HUES6 (cell line): ENCODE results near the gene C19orf33.
"Not testable (repeated sequence)": the region's sequence is repeated elsewhere in the genome, so short reads cannot be mapped to it uniquely, and the experiment has no call there.

Source experiments
- H3K27ac ChIP-seq: 2 replicates; pipeline ENCODE4 v1.7.0; 2013; ENCODE audit warnings: low read depth, mild to moderate bottlenecking, low read length, inconsistent platforms
- H3K27me3 ChIP-seq: 2 replicates; pipeline ENCODE4 v1.6.1; 2013; ENCODE audit warnings: low read length; ENCODE audit not compliant: control insufficient read depth, insufficient read depth
- H3K36me3 ChIP-seq: 2 replicates; pipeline ENCODE4 v1.6.1; 2013; ENCODE audit warnings: low read length; ENCODE audit not compliant: control insufficient read depth, insufficient read depth
- H3K4me1 ChIP-seq: 2 replicates; pipeline ENCODE4 v1.6.1; 2013; ENCODE audit warnings: low read length; ENCODE audit not compliant: control insufficient read depth, insufficient read depth
- H3K4me3 ChIP-seq: 2 replicates; pipeline ENCODE4 v1.5.1; 2013; ENCODE audit warnings: low read depth, low read length
- H3K9ac ChIP-seq: one replicate; pipeline ENCODE4 v1.6.1; 2013; ENCODE audit warnings: mild to moderate bottlenecking, low read length
- H3K9me3 ChIP-seq: 2 replicates; pipeline ENCODE4 v1.6.1; 2013; ENCODE audit warnings: low read depth, low read length; ENCODE audit not compliant: control insufficient read depth, insufficient read depth

C19orf33 gene

DNA sequence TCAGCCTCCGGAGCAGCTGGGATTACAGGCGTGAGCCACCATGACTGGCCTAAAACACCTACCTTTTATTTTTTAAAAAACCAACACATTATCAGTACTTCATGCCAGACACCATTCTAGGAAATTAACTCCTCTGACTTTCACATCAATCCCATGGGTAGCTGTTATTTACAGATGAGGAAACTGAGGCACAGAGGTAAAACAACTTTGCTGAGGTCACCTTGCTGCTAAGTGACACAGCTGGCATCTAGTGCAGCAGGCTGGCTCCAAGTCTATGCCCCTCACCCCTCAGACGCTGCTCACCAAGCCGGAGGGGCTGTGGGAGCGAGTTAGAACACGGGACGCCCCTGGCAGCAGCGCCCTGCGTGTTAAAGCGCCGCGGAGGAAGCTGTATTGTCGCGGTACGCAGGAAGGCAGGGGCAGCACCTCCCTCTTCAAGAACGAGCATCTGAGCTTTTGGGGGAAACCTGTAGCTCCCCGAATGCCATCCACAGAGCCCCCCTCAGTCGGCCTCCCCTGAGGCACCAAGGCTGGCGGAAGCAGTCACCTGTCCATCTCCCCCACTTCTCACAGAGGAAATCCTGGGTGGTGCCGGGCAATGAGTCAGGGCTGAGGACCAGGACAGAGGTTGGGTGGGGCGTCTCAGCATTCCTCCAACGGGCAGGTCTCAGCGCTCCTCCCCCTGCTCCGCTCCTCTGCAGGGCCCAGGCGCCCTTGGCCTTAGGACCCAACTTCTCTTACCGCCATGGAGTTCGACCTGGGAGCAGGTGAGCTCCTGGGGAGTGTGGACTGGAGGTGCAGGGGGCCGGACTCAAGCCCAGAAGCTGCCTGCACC lies at the start of gene C19orf33:
Gene C19orf33 (plus strand): TSS at position 735 of the 835 bp plus-strand sequence. CDS start 11 bp downstream, at position 746.
- peak within 1 kb of the TSS; percentile 48; the same call in 1 of the 2 replicates for H3K27ac ChIP-seq
- no peaks in the 10 kb centered on the region for H3K9me3 ChIP-seq
- peak within 1 kb of the TSS; percentile 42 for H3K9ac ChIP-seq
- H3K4me1 ChIP-seq: peaks cover 26% of the 10 kb centered on the region
- no peaks in the 10 kb centered on the region for H3K27me3 ChIP-seq
- H3K36me3 ChIP-seq: peaks cover 21% of the 10 kb centered on the region
- H3K4me3 ChIP-seq: peak within 1 kb of the TSS; percentile 55

DNA sequence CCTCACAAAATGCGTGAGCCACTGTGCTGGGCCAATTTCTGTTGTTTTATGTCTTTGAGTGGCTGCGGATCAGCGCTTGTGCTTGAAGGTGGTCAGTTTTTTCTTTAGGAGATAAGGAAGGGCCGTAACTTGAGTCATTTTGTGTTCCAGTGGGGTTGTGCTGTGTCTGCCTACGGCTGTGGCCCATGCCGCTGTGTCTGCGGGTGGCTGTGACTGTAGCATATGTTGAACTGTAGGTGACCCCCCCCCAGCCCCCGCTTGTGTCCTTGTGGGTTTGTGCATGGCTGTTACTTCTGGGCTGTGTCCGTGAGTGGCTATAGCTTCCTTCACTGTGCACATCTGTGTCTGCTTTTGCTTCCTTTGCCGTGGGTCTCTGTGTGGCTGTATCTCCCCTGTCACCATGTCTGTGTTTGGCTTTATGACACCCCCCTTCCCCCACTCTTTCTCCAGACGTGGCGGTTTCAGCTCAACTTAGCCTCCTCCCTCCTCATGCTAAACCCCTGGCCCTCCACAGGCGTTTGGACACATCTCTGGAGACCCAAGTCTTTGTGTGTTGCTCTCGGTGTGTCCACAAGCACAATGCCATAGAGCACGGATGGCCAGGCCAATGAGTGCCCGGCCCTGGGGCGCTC lies 48.6 kb upstream of the C19orf33 start:
- no peaks in the 10 kb centered on the region for H3K9me3 ChIP-seq
- H3K4me3 ChIP-seq: peak overlapping the region; percentile 55
- peak overlapping the region; percentile 22 for H3K9ac ChIP-seq
- no peaks in the 10 kb centered on the region for H3K36me3 ChIP-seq
- H3K4me1 ChIP-seq: peaks cover 39% of the 10 kb centered on the region
- no peak overlapping the region for H3K27ac ChIP-seq
- peaks cover 5% of the 10 kb centered on the region; the same call in 1 of the 2 replicates for H3K27me3 ChIP-seq

DNA sequence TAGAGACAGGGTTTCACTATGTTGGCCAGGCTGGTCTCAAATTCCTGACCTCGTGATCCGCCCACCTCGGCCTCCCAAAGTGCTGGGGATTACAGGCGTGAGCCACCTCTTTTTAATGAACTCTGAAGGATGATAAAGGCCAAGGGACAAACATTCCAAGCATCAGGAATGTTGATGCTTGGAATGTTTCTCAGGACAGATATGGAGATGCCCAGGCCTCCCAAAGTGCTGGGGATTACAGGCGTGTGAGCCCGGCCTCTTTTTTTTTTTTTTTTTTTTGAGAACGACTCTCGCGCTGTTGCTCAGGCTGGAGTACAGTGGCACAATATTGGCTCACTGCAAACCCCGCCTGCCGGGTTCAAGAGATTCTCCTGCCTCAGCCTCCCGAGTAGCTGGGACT lies 42.1 kb upstream of the C19orf33 start:
- H3K9me3 ChIP-seq, H3K36me3 ChIP-seq, H3K4me3 ChIP-seq, H3K27ac ChIP-seq, H3K27me3 ChIP-seq, H3K9ac ChIP-seq: not testable (repeated sequence)
- H3K4me1 ChIP-seq: peaks cover 28% of the 10 kb centered on the region

DNA sequence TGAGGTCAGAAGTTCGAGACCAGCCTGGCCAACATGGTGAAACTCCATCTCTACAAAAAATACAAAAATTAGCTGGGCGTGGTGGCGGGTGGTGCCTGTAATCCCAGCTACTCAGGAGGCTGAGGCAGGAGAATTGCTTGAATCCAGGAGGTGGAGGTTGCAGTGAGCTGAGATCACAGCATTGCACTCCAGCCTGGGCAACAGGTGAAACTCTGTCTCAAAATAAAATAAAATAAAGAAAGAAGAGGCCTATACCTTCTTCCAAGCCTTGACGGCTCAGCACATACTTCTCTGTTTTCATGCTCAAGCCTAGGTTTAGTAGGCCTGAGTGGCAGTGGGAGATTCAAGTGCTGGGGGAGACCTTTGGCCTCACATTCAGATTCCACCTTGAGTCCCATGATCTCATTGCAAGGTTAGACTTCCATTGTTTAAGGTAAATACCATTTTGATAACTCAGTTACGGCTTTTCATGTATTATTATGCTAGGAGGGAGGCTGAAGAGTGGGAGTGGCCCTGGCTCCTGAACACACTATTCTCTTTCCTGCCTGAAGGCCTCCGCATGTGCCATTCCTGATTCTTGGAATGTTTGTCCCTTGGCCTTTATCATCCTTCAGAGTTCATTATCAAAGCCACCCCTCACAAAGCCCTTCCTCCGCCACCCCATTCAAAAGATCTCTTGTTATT lies 41.3 kb upstream of the C19orf33 start:
- no peaks in the 10 kb centered on the region for H3K9me3 ChIP-seq
- no peak overlapping the region for H3K4me3 ChIP-seq
- H3K4me1 ChIP-seq: peaks cover 35% of the 10 kb centered on the region
- no peak overlapping the region for H3K27ac ChIP-seq
- H3K9ac ChIP-seq: peak overlapping the region; percentile 38
- H3K36me3 ChIP-seq: no peaks in the 10 kb centered on the region
- H3K27me3 ChIP-seq: no peaks in the 10 kb centered on the region

DNA sequence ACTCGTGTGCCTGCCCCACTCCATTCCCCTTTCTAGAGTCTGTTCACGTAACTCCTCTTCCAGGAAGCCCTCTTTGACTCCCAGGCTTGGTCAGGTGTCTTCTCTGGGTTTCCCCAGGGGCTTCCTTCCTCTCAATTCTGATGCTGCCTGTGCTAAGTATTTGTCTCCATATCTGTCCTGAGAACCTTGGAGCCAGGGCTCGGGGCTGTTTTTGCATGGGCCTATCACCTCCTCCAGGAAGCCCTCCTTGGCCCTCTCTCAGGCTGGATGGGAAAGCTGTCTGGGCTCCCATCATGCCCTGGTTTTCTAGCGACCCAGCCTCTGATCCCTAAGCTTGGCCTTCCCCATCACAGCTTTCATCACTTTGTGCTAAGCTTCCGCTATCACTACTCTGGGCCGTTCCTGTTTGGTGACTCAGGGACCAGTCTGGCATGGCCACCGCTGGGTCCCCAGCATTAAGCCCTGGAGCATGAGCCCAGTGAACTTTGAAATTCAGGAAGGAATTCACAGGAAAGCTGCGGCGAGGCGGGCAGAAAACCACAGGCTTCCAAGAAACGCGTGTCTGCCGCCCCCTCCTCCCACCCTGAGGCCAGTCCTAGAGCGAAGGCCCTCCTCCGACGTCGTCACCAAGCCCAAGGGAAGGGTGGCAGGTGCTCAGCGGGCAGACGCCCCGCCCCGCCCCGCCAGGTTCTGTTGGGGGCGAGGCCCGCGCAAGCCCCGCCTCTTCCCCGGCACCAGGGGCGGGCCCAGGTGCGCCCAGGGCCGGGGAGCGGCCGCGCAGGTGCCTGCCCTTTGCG lies 40.2 kb upstream of the C19orf33 start:
- H3K4me3 ChIP-seq: peak overlapping the region; percentile 91
- H3K36me3 ChIP-seq: no peaks in the 10 kb centered on the region
- H3K27me3 ChIP-seq: no peaks in the 10 kb centered on the region
- H3K4me1 ChIP-seq: peaks cover 47% of the 10 kb centered on the region
- peak overlapping the region; percentile 38; the same call in 1 of the 2 replicates for H3K27ac ChIP-seq
- no peaks in the 10 kb centered on the region for H3K9me3 ChIP-seq
- H3K9ac ChIP-seq: peak overlapping the region; percentile 23

DNA sequence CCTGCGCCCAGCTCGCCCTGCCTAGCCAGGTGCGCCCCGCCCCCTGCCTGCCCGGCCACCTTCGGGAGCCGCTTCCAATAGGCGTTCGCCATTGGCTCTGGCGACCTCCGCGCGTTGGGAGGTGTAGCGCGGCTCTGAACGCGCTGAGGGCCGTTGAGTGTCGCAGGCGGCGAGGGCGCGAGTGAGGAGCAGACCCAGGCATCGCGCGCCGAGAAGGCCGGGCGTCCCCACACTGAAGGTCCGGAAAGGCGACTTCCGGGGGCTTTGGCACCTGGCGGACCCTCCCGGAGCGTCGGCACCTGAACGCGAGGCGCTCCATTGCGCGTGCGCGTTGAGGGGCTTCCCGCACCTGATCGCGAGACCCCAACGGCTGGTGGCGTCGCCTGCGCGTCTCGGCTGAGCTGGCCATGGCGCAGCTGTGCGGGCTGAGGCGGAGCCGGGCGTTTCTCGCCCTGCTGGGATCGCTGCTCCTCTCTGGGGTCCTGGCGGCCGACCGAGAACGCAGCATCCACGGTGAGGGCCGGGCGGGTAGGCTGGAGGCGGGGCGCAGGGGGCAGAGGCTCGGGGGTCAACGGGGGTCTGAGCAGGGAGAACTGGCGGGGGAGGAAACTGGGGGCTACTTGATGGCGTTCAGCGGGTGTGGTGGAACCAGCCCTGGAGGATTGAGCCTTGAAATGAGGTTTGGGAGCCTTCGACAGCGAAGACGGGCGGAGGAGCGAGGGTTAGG lies 39.4 kb upstream of the C19orf33 start, which contains the start of gene SPINT2:
Gene SPINT2 (plus strand): TSS at position 88 of the 727 bp plus-strand sequence. CDS start 320 bp downstream, at position 408.
- peak within 1 kb of the TSS; percentile 91 for H3K4me3 ChIP-seq
- H3K9me3 ChIP-seq: no peaks in the 10 kb centered on the region
- peaks cover 47% of the 10 kb centered on the region for H3K4me1 ChIP-seq
- no peaks in the 10 kb centered on the region for H3K27me3 ChIP-seq
- peak within 1 kb of the TSS; percentile 84 for H3K9ac ChIP-seq
- H3K36me3 ChIP-seq: no peaks in the 10 kb centered on the region
- H3K27ac ChIP-seq: peak within 1 kb of the TSS; percentile 63

DNA sequence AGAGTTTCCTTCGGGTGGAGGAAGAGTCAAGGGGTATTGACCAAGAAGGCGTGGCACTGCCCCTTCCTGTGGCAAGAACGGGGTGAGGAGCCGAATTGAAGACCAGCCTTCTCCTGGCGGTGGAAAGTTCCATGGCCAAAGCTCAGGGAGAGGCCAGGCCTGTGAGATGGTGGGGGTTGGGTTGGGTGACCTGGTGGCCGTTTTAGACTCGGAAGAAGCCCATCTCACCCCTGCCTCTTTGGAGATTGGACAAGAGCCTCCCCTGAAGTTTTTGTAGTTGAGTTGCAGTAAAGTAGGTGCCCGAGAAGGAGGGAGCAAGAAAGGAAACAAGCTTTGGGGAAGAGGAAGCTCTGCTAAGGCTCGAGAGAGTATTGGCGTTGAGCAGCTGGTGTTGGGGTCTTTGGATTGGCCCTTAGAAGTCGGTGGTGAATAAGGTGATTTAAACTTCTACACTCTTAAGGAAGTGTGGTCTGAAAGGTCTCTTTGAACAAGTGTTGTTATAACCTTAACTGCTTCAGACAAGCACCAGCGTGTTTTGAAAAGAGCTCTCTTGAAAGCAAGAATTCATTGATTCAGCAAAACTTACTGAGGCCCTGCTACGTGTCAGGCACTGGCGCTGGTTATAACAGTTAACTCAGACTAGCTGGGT lies 38.7 kb upstream of the C19orf33 start:
- peaks cover 53% of the 10 kb centered on the region for H3K4me1 ChIP-seq
- no peaks in the 10 kb centered on the region for H3K27me3 ChIP-seq
- no peaks in the 10 kb centered on the region for H3K9me3 ChIP-seq
- peak overlapping the region; percentile 84 for H3K9ac ChIP-seq
- H3K27ac ChIP-seq: peak overlapping the region; percentile 63; the same call in 1 of the 2 replicates
- no peaks in the 10 kb centered on the region for H3K36me3 ChIP-seq
- peak overlapping the region; percentile 91 for H3K4me3 ChIP-seq

DNA sequence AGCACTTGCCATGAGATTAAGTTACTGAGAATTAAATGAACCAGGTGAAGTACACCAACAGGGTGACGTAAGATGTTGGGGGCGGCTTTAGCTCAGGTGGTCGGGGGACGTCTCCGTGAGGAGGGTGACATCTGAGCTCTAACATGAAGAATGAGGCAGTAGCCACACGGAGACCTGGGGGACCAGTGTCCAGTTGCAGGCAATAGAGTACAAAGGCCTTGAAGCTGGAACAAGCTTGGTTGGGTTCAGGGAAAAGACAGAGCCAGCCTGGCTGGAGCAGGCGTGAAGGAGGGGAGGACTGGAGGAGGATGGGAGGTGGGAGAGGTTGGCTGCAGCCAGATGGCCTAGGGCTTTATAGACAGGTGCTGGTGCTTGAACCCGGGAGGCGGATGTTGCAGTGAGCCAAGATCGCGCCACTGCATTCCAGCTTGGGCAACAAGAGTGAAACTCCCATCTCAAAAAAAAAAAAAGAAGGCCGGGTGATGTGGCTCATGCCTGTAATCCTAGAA lies 38.1 kb upstream of the C19orf33 start:
- Histone ChIP-seq H3K36me3 (no peaks in the 10 kb centered on the region), H3K4me3 (peak overlapping the region; percentile 91), H3K27me3 (no peaks in the 10 kb centered on the region), H3K9ac (peak overlapping the region; percentile 84), H3K27ac (no peak overlapping the region), H3K4me1 (peaks cover 59% of the 10 kb centered on the region), H3K9me3 (no peaks in the 10 kb centered on the region)

DNA sequence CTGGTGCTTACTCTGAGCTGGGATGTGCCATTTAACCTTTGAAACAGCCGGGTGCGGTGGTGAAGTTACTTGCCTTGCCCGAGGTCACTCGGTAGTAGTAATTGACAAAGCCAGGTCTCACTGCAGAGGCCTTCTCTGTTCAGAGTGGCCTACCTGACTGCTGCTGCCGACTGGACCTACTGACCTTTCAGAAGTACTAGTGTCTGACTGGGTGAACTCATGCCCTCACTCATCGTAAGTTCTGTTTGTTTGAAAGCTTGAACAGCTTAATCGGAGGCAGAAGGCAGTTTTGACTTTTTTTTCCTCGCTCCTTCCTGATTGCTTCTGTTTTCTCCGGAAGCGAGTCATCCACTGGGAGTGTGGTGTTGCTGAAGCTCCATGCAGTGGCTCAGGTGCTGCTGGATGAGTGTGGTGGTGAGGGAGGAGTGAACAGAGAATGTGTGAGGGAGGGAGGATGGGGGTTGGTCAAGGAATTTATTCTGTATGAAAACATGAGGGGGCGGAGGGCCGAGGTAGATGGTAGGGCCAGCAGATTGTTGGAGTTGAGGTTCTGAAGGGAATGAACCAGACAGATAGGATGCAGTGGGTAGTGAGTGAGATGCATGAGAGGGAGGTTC lies 37.0 kb upstream of the C19orf33 start:
- no peaks in the 10 kb centered on the region for H3K36me3 ChIP-seq
- peak overlapping the region; percentile 35 for H3K4me3 ChIP-seq
- peaks cover 60% of the 10 kb centered on the region for H3K4me1 ChIP-seq
- peak overlapping the region; percentile 64 for H3K9ac ChIP-seq
- H3K27me3 ChIP-seq: no peaks in the 10 kb centered on the region
- H3K9me3 ChIP-seq: no peaks in the 10 kb centered on the region
- H3K27ac ChIP-seq: peak overlapping the region; percentile 40; the same call in 1 of the 2 replicates
